HG02678 (cell line): ENCODE measurements around the gene DNAH11.
"Not testable (repeated sequence)": the region's sequence is repeated elsewhere in the genome, so short reads cannot be mapped to it uniquely, and the experiment has no call there.

Experiments
- ATAC-seq: cut with Tn5 transposase; IDR thresholded peaks from one replicate; pipeline ENCODE4 v1.9.1; 2021; ENCODE audit warnings: mild to moderate bottlenecking, moderate library complexity; ENCODE audit not compliant: unreplicated experiment

DNAH11 gene

DNA sequence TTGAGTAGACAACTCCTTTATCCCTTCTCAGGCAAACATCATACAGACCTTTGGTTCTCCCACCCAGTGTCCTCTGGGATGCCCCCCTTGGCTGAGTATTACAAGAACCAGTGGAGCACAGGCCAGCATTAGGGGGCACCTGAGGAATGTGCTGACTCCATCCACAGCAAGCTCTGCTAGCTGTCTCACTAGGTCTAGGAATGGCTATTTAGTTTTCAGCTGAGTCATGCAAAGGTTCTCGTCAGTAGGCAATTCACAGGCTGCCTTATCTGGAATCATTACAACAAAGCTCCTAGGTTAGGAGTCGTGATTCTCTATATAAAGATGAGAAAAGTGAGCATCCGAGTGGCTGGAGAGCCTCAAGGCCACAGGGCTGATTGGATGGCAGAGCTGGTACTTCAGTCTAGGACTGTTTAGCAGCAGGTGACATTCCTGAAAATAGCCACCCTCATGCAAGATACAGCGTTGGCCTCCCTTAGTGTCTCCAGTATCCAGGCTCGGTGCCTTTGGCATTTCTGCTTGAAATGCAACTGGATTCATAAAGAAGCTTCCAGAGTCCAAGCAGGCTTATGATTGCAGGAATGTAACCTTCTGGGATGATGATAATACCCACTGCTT lies 327.1 kb downstream of the DNAH11 start:
- no peak for ATAC-seq

GRCh38 chr7:21883069-21883468 lies 340.2 kb downstream of the DNAH11 start:
- no peak for ATAC-seq

GRCh38 chr7:21883501-21883900 lies 340.7 kb downstream of the DNAH11 start:
- not testable (repeated sequence) for ATAC-seq

- ATAC-seq, result no peak
Measured at GRCh38 chr7:21884496-21884895, 341.7 kb downstream of the DNAH11 start.

GRCh38 chr7:21886396-21886795 lies 343.6 kb downstream of the DNAH11 start:
- no peak for ATAC-seq

DNA sequence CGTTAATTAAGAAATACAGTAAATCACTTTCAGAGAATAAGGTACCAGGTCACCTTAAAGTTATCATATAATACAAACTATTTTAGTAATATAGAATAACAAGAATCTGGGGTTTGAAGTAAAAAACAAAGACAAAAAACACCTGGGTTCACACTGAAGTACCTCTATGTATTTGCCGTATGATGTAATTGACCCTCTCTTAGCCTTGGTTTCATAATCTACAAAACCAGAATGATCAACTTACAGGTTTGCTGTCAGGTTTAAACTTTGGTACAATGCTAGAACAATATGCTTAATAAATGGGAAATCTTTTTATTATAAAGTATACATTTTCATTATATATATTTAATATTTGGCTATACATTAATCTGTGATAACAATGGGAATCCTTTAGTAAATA lies 344.5 kb downstream of the DNAH11 start:
- no peak for ATAC-seq

- ATAC-seq, result no peak
Measured at GRCh38 chr7:21887779-21888178, 344.9 kb downstream of the DNAH11 start.

- ATAC-seq, result no peak
Measured at GRCh38 chr7:21891291-21891690, 348.5 kb downstream of the DNAH11 start.

- no peak for ATAC-seq
Measured at GRCh38 chr7:21893401-21893800, 350.6 kb downstream of the DNAH11 start.

- ATAC-seq, result peak; percentile 94
Measured at GRCh38 chr7:21898265-21898930, 355.6 kb downstream of the DNAH11 start.

DNA sequence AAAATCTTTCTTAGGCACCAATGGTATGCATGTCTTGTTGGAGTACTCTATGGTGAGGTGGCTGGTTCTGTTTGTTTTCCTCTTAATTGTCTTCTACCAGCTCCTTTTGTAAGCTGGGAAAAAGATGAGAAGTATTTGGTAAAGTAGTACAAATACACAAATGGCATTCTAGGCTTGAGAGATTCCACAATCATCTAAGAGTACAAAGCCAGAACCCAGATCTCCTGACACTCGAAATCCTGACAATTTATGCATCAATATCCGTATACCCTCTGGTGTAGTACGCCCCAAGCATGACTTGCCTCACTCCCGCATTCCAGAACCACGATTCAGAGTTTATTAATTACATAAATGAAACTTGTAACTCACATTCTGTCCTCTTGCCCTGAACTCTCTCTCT lies 359.4 kb downstream of the DNAH11 start:
- no peak for ATAC-seq

DNA sequence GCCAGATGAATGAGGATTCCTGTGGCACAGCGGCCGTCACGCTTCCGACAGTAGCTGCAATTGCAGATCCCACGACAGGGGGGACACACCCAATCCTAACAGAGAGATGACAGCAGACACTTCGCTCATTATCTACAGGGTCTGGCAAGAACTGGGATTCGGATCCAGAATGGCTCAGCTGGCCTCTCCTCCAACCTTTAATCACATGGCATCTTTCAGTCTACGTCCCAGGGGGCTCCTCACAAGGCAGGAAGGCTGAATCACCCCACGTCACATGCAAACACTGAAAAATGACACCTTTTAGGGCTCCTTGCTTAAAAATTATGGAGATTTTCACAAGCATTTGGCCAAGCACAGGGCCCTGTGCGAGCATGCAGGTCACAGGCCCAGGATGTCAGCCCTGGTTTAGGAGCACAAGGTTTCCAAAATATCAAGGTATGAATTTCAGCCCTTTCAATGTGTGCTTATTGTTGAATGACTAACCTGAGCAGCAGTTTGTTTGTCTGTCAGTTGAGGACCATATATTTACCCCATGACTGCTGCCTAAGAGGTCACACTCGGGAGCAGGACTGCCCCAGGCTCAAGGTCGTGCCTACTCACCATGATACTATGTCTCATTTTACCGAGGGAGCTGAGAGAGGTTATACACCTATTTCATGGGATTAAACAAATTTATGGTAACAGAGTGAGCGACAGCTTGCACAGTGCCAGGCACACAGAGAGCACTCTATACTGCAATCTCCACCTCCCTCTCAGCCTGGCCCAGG lies 360.4 kb downstream of the DNAH11 start:
- ATAC-seq, result no peak

- no peak for ATAC-seq
Measured at GRCh38 chr7:21908746-21909145, 365.9 kb downstream of the DNAH11 start.

DNA sequence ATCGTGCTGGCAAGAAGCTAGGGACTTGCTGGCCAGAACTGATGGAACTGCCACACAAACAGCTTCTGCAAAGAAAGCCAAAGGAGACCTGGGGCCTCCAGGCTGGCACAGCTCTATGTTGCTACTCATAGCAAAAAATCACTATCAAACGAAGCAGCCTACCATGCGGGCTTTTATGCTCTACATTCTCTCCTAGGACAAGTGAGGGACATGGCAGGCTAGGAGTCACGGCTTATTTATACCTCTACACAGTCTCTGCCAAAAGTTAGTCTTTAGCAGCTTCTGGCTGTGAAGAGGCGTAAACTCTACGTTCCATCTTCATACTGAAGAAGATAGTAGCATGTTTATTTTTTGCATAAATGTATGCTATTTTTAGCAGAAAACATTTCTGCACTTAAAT lies 367.4 kb downstream of the DNAH11 start:
- ATAC-seq, result no peak

DNA sequence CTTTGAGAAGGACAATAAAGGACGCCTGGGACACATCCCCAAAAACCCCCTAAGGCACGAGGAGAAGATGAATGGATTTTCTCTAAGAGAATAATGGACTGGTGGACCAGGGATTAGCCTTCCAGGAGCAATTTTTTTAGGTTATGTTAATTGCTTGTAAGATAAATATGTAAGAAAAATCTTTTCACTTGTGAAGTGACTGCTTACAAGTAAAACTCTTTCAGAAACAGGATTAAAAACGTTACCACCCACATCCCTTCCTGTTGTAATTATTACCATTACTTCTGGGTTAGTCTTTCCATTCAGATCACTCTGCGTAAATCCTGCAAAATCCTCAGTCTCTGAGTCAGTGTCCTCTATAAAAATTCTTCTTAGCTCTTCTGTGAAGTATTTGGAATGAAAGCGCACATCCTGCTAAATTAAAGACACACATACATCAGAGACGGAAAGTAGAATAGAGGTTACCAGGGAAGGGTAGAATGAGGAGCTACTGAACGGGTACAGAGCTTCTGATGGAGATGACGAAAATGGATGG lies 368.6 kb downstream of the DNAH11 start:
- ATAC-seq, result no peak

- ATAC-seq, result no peak
Measured at GRCh38 chr7:21912305-21912704, 369.5 kb downstream of the DNAH11 start.

- no peak for ATAC-seq
Measured at GRCh38 chr7:21912931-21913780, 370.3 kb downstream of the DNAH11 start.

- no peak for ATAC-seq
Measured at GRCh38 chr7:21914671-21915070, 371.8 kb downstream of the DNAH11 start.

- ATAC-seq, result no peak
Measured at GRCh38 chr7:21915140-21915539, 372.3 kb downstream of the DNAH11 start.

GRCh38 chr7:21916176-21916575 lies 373.3 kb downstream of the DNAH11 start:
- no peak for ATAC-seq

- no peak for ATAC-seq
Measured at GRCh38 chr7:21916629-21917028, 373.8 kb downstream of the DNAH11 start.
